Activated T-helper 9 cell treated with anti-CD3 and anti-CD28 coated beads, Interleukin-2, amount 50 U/mL, for 16 hours (primary cell): ENCODE measurements around the gene MYRFL.

Experiments
- DNase-seq: peaks from one replicate; pipeline ENCODE4 v3.0.0-alpha.2; 2020; ENCODE audit warnings: low read depth

The MYRFL gene

GRCh38 chr12:69932676-69933552 is 107.9 kb downstream of the MYRFL start:
- no peak for DNase-seq

GRCh38 chr12:69934011-69934410 is 109.0 kb downstream of the MYRFL start:
- DNase-seq = no peak

DNA sequence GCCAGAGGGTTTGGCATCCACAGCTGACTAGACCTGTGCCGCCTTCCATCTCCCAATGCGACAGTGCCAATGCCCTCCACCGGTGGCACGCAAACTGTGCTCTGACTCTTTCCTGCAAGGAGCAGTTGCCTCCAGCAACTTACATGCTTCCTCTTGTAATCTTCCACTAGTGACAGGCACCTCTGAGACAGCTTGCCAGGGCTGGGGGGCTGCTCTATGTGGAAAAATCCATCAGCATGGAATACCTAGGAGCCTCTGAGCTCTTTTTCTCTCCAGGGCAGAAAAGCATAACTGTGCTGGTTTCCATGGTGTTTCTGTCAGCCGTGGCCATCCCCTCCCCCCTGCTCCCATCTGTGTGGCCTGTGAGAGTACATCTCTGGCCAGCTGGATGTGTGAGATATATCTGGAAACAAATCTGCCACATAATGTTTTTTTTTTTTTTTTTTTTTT is 110.6 kb downstream of the MYRFL start:
- DNase-seq = no peak

DNA sequence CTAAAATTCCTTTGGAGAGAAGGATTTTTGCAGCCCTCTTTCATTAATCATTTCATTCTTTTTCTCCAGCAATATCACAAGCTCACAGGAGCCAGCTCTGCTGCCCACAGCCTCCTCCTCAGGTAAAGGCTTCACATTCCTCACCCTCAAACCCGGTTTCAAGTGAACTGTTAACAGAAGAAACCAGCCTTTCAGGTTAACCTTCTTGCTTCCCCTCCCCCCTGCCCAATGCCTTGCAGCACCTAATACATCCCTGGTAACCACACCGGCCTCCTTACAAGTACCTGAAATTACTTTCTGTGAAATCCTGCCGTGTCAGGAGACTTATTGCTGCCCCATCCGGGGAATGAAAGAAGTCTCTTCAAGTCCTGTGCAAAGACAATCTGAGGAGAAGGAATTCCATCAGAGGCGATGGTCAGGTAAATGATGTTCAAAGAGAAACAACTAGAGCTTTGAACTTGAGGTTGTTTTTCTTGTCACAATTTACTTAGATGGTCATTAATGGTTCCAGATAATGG is 111.2 kb downstream of the MYRFL start:
- no peak for DNase-seq

- no peak for DNase-seq
Measured at GRCh38 chr12:69936766-69937165, 111.7 kb downstream of the MYRFL start.

- DNase-seq = no peak
Measured at GRCh38 chr12:69947123-69947522, 122.1 kb downstream of the MYRFL start.

GRCh38 chr12:69947897-69948296 is 122.9 kb downstream of the MYRFL start:
- DNase-seq = no peak

GRCh38 chr12:69948851-69949250 is 123.8 kb downstream of the MYRFL start:
- DNase-seq = no peak

DNA sequence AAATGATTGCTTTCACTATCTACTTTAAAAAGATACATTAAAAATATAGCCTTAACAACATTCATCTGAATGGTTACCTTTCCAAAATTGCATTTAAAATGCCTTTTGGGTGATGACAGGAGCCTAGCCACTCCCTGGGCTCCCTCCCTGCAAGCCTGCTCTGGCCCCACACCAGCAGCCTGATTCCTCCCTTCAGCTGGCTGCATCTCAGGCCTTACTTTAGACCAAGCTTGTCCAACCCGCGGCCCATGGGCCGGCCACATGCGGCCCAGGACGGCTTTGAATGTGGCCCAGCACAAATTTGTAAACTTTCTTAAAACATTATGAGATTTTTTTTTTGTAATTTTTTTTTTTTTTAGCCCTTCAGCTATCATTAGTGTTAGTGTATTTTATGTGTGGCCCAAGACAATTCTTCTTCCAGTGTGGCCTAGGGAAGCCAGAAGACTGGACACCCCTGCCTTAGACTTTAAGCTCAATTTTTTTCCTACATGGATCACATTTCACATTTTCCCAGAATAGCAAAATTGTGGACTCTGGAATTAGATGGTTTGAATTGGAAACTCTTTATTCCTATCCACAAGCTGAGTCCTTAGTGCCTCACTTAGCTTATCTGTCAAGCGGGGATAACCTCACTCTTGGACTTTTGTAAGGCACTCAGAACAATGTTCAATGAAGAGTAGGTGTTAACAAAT is 124.4 kb downstream of the MYRFL start:
- no peak for DNase-seq

- DNase-seq = no peak
Measured at GRCh38 chr12:69951108-69951507, 126.1 kb downstream of the MYRFL start.

GRCh38 chr12:69952890-69953289 is 127.9 kb downstream of the MYRFL start:
- no peak for DNase-seq

DNA sequence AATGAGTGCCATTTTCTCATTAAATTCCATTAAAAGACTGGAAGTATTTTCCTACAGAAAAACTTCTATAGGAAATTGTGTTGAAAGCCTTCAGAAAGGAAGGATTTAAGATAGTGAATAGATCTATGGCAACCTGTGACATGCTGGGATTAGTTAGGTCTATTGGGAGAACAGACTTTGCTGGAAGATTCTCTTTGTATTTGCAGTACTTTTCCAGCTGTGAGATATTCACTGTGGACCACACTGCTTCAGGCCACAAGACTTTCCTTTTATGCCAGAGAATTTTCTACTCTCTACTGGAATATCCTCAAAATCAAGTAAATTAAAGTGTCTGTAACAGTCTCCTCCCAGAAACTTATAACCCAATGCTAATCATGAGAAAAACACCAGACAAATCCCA is 136.2 kb downstream of the MYRFL start:
- no peak for DNase-seq

DNA sequence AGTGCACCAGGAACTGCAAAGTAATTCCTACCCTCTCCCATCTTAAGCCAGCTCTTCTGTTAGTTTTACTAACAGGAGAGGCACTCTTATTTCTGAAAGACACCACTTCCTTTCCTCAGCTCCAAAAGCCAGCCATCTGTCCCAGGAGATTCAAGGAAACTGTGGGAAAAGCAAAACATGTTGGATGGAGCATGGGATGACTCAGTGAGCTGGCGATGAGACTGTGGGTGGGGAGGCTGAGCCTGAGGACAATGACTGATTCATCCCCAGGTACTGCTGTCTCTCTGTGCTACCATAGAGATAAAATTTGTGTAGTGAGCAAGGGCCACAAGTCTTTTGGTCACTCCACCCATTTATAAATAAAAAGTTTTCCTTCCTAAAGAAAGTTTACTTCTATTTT is 141.4 kb downstream of the MYRFL start:
- DNase-seq = no peak

GRCh38 chr12:69966839-69967238 is 141.8 kb downstream of the MYRFL start:
- no peak for DNase-seq

DNA sequence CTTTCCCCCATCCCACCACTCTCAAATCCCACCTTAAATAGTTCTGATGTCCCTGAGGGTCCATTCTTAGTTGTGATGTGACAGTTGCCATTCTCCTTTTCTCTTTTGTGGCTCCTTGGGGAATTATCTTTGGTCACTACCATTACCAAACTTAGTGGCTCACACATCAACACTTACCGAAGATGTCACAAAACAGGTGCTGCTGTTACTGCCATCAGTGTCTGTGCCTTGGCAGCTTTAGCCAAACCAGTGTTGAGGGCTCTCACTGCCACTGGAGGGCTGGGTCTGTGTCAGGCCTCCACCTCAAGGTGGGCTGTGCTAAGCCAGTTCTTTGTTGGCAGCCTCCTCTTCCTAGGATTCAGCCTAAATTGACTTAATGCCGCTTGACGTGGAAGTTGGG is 144.0 kb downstream of the MYRFL start:
- DNase-seq = no peak

DNA sequence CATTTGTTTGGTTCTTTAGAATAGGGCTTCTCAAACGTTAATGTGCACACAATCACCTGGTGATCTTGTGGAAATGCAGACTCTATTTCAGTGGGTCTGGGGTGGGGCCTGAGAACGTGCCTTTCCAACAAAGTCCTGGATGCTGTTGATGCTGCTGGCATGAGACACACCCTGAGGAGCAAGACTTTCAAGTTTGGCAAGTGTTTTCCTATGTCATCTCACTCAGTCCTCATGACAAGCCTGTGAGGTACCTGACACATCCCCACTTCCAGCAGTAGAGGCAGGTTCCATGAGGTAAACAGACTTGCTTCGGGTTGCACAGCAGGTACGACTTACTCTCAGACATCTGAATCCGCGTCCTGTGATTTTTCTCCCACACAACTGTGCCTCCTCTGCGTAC is 147.1 kb downstream of the MYRFL start:
- no peak for DNase-seq

- DNase-seq = no peak
Measured at GRCh38 chr12:69978020-69978419, 153.0 kb downstream of the MYRFL start.

DNA sequence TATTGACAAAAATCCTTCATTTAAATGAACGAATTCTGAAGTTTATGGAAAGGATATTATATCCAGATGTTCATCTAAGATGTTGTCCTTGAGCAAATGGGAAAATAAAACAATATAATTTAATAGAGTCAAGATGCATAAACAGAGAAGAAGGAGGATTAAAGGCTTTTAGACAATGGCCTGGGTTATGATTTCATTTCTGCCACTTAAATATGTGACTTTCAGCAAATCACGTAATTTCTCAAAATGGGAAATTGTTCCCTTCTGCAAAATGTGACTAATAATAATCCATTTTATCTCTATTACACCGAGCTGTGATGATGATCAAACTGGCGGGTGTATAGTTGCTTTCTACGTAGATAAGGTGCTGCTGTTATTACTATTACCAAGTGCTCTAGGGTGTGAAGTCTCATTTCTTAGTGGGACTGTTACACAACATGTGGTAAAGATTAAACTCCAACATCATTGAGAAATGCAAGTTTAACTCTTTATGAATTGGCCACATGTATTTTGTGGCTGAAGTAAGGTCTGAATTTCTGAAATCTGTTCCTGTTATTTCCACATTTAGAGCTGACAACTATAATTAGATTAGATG is 157.0 kb downstream of the MYRFL start:
- no peak for DNase-seq

DNA sequence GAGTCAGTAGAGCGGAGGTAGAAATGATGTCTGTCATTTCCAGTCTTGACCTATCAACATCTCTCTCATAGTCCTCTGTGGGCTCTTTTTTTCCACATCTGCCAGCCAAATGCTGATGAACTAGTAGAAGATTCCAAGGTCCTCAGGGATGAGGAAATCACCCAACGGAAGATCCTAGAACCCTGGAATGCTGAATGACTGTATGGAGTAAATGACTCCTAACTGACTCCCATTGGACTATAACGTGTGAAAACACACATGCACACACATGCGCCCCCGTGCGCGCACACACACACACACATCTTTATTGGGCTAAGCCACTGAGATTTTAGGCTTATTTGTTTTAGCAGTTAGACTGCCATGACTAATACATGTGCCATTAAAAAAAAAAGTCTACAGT is 159.2 kb downstream of the MYRFL start:
- no peak for DNase-seq

- no peak for DNase-seq
Measured at GRCh38 chr12:69985656-69986055, 160.6 kb downstream of the MYRFL start.

DNA sequence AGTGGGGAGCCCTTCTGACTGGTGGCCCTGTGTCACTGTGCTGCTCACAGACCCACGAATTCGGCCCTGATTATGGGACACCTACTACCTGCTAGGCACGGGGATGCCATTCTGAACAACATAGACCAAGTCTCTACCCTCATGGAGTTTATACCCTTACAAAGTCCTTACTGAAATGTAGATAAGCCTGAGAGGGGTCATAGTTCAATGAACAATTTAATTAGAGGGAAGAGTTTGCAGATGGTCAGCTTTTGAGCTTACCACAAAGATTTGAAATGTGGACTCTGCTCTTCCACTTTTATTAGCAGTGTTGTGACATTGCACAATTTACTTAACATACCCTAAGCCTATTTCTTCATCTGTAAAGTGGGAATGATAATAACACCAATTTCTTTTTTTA is 161.1 kb downstream of the MYRFL start:
- DNase-seq = no peak

DNA sequence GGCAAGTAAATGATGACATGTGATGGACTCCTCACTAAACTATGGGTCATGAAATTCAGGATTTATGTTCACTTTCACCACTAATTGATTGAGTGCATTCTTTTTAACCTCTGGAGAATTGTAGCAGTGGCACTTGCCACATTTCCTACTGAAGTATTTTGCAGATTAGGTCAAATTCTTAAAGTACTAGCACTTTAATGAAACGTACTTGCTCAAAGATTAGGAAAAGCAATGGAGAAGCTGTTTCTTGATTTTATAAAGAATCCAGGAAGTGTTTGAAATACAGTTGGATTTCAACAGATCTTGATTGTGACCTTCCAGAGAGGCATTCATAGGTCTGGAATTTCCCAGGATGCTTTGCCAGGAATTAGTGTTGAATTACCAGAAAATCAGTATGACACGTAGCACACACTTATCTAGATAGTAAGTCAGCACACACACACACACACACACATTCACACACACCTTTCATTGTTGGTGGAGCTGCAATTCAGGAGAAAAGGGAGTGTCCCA is 162.6 kb downstream of the MYRFL start:
- no peak for DNase-seq
